Ramos (cell line): Measurements from ENCODE around the gene JMJD1C.

Experiments
- in situ Hi-C: fragments of 300-500 bp; cut with MboI; formaldehyde crosslinking; loops from one replicate; pipeline ENCODE4 v1.14.3; 2022; ENCODE audit warnings: low sequenced_read_pairs; ENCODE audit not compliant: unreplicated experiment

JMJD1C gene

DNA sequence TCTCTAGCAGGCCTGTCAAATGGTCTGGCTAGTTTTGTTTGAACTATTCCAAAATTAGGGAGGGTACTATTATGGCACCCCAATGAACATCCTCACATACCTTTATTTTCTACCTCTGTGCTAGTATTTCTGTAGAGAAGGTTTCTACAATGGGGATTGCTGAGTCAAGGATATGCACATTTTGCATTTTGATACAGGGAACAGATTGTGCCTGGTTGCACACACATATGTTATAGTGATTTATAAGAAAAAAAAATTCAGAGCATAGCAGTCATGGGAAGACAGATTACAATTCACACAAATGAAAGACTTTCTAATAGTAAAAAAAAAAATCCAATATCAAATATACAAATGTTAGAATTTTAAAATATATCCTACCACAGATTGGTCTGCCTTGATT, 346.7 kb downstream of the JMJD1C start:
- in situ Hi-C loops = no loop called here
